KMS-11 (cell line): ENCODE results near the gene AMD1.

ENCODE experiments used
- H2AFZ ChIP-seq: fragments of 200-600 bp; sonication (generic); 2 replicates; pipeline ENCODE4 v1.6.1; 2016; ENCODE audit warnings: antibody characterized with exemption, mixed run types, low read depth
- H3K27ac ChIP-seq: fragments of 200-600 bp; sonication (generic); 2 replicates; pipeline ENCODE4 v1.6.1; 2016; ENCODE audit warnings: mild to moderate bottlenecking, mixed run types
- H3K27me3 ChIP-seq: fragments of 200-600 bp; sonication (generic); 2 replicates; pipeline ENCODE4 v1.6.1; 2017; ENCODE audit warnings: mild to moderate bottlenecking, low read depth, mixed run types, moderate library complexity; ENCODE audit not compliant: insufficient read depth
- H3K36me3 ChIP-seq: fragments of 200-600 bp; sonication (generic); 2 replicates; pipeline ENCODE4 v1.6.1; 2017; ENCODE audit warnings: mild to moderate bottlenecking, mixed run types; ENCODE audit not compliant: insufficient read depth
- H3K4me1 ChIP-seq: fragments of 200-600 bp; sonication (generic); 2 replicates; pipeline ENCODE4 v1.6.1; 2016; ENCODE audit warnings: mild to moderate bottlenecking, low read depth, mixed run types; ENCODE audit not compliant: poor library complexity, severe bottlenecking
- H3K4me2 ChIP-seq: fragments of 200-600 bp; sonication (generic); 2 replicates; pipeline ENCODE4 v1.7.0; 2016; ENCODE audit warnings: mild to moderate bottlenecking, mixed run types
- H3K4me3 ChIP-seq: fragments of 200-600 bp; sonication (generic); IDR thresholded peaks from 2 replicates; pipeline ENCODE4 v1.6.1; 2017; ENCODE audit warnings: low read depth, low read length, mixed read lengths; ENCODE audit not compliant: insufficient read depth
- H3K79me2 ChIP-seq: fragments of 200-600 bp; sonication (generic); 2 replicates; pipeline ENCODE4 v1.6.1; 2016; ENCODE audit warnings: low read depth, mixed run types; ENCODE audit not compliant: insufficient read depth
- H3K9ac ChIP-seq: fragments of 200-600 bp; sonication (generic); 2 replicates; pipeline ENCODE4 v1.6.1; 2016; ENCODE audit warnings: mild to moderate bottlenecking, mixed run types
- H4K20me1 ChIP-seq: fragments of 200-600 bp; sonication (generic); 2 replicates; pipeline ENCODE4 v1.6.1; 2016; ENCODE audit warnings: mild to moderate bottlenecking, mixed run types; ENCODE audit not compliant: insufficient read depth
- CTCF ChIP-seq: fragments of 200-600 bp; sonication (generic); conservative IDR thresholded peaks from 2 replicates; pipeline ENCODE4 v1.6.1; 2017; ENCODE audit warnings: low read depth, mild to moderate bottlenecking, antibody characterized with exemption, low read length, moderate library complexity, mixed read lengths

Gene AMD1

DNA sequence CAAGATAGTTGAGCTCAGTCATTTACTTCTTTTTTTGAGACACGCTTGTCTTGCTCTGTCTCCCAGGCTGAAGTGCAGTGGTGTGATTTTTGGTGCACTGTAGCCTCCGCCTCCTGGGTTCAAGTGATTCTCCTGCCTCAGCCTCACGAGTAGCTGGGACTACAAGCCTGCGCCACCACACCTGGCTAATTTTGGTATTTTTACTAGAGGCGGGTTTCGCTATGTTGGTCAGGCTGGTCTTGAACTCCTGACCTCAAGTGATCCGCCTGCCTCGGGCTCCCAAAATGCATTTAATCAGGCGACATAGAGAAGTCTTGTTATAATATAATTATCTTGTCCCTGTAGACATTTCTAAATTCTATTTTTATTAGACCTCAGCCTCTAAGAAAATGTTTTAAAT, 6.1 kb downstream of the AMD1 start:
- H3K4me2 ChIP-seq, result 0 out of 2 replicates have a peak overlapping the region, but pooled peaks have one; percentile 17
- peaks cover 100% of the 10 kb centered on the region for H3K79me2 ChIP-seq
- H3K27ac ChIP-seq, result no peak overlapping the region
- peaks cover 79% of the 10 kb centered on the region for H4K20me1 ChIP-seq
- no peaks in the 10 kb centered on the region for H3K36me3 ChIP-seq
- no peaks in the 10 kb centered on the region for H3K27me3 ChIP-seq
- no peak for TF ChIP-seq CTCF
- H3K4me1 ChIP-seq, result peaks cover 66% of the 10 kb centered on the region
- no peak overlapping the region for H3K9ac ChIP-seq
- H3K4me3 ChIP-seq, result no peak overlapping the region
- H2AFZ ChIP-seq, result no peak overlapping the region

DNA sequence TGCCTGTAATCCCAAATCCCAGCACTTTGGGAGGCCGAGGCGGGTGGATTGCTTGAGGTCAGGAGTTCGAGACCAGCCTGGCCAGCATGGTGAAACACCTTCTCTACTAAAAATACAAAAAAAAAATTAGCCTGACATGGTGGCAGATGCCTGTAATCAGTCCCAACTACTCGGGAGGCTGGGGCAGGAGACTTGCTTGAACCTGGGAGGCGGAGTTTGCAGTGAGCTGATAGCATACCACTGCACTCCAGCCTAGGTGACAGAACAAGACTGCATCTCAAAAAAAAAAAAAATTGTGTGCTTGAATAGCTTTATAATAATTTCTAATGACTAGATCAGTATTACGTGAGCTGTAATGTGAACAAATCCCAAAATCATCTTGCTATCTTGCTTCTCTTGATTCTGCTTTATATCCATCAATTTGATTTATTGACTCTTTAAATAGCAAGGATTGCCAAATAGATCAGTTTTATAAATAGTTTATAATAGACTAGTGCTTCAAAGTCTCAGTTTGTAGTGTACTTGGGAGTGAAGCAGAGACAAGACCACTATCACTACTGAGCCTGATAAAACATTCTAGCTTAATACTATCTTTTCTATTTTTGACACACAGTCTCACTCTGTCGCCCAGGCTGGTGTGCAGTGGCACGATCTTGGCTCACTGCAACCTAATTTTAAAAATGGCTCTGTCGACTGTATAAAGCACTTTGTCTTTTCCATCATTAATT, 7.1 kb downstream of the AMD1 start:
- Histone ChIP-seq H4K20me1 (peaks cover 87% of the 10 kb centered on the region), H3K27ac (no peak overlapping the region), H3K27me3 (no peaks in the 10 kb centered on the region), H3K36me3 (no peaks in the 10 kb centered on the region), H3K79me2 (peaks cover 100% of the 10 kb centered on the region), H2AFZ (no peak overlapping the region), H3K4me3 (no peak overlapping the region), H3K4me1 (peaks cover 72% of the 10 kb centered on the region), H3K4me2 (no peak overlapping the region; the same call in 1 of the 2 replicates), H3K9ac (no peak overlapping the region)
- no peak for TF ChIP-seq CTCF

GRCh38 chr6:110882274-110882619, 7.7 kb downstream of the AMD1 start:
- H3K9ac ChIP-seq, result no peak overlapping the region
- no peak overlapping the region for H3K27ac ChIP-seq
- H2AFZ ChIP-seq, result no peak overlapping the region
- TF ChIP-seq CTCF, result no peak
- peaks cover 73% of the 10 kb centered on the region for H3K4me1 ChIP-seq
- H3K27me3 ChIP-seq, result no peaks in the 10 kb centered on the region
- peaks cover 90% of the 10 kb centered on the region for H4K20me1 ChIP-seq
- H3K79me2 ChIP-seq, result peaks cover 100% of the 10 kb centered on the region
- no peaks in the 10 kb centered on the region for H3K36me3 ChIP-seq
- no peak overlapping the region for H3K4me2 ChIP-seq
- no peak overlapping the region for H3K4me3 ChIP-seq

DNA sequence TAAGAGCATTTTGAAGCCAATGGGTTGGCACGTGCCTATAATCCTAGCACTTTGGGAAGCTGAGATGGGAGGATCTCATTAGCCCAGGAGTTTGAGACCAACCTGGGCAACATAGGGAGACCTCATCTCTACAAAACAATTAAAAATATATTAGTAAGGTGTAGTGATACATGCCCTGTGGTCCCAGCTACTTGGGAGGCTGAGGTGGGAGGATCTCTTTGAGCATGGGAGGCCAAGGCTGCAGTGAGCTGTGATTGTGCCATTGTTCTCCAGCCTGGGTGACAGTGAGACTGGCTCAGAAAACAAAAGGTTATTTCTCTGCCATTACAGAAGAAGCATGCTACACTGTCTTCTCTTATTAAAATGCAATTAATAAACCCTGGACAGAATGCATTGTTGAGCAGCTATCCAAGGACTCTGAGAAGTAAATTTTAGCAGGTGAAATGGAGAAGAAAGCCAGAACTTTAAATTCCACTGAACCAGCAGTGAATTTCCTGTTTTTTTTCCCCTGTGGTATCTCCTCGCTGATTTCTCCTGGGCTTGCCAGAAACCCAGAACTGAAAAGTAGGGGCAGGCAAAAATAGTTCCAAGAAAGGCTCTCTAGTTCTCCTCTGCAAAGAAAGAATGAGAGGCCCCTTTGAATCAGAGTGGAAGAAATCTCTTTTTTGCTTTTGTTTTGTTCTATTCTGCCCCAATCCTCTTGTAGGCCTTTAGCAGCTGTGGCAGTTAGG, 8.4 kb downstream of the AMD1 start:
- H3K27me3 ChIP-seq, result no peaks in the 10 kb centered on the region
- no peak overlapping the region for H3K27ac ChIP-seq
- no peak overlapping the region for H3K4me2 ChIP-seq
- H4K20me1 ChIP-seq, result peaks cover 91% of the 10 kb centered on the region
- no peak overlapping the region for H3K4me3 ChIP-seq
- no peak for TF ChIP-seq CTCF
- no peak overlapping the region for H2AFZ ChIP-seq
- peaks cover 100% of the 10 kb centered on the region for H3K79me2 ChIP-seq
- H3K4me1 ChIP-seq, result peaks cover 65% of the 10 kb centered on the region
- H3K9ac ChIP-seq, result no peak overlapping the region
- H3K36me3 ChIP-seq, result no peaks in the 10 kb centered on the region
